Stimulated activated CD8-positive, alpha-beta memory T cell treated with anti-CD3 and anti-CD28 coated beads, Interleukin-4, amount 100 ng/mL, for 1 hour (primary cell): ENCODE results near the gene CMPK1.

ENCODE experiments used
- DNase-seq, 2 donors: peaks; one replicate each; pipeline ENCODE4 v3.0.0-alpha.2; 2020; ENCODE audit warnings: low read depth in 2 of 2, low spot score in 1 of 2

Gene CMPK1

GRCh38 chr1:47393141-47393540 is 59.6 kb downstream of the CMPK1 start:
- DNase-seq: no peak

GRCh38 chr1:47395433-47395832 is 61.8 kb downstream of the CMPK1 start:
- DNase-seq: no peak

- DNase-seq: no peak
Observed at GRCh38 chr1:47396671-47397196, 63.1 kb downstream of the CMPK1 start.

- DNase-seq: no peak
Observed at GRCh38 chr1:47399138-47399845, 65.7 kb downstream of the CMPK1 start.

- no peak for DNase-seq
Observed at GRCh38 chr1:47399846-47400155, 66.2 kb downstream of the CMPK1 start.

- DNase-seq: no peak
Observed at GRCh38 chr1:47401761-47402160, 68.2 kb downstream of the CMPK1 start.

- DNase-seq: no peak
Observed at GRCh38 chr1:47402591-47402990, 69.0 kb downstream of the CMPK1 start.

GRCh38 chr1:47403321-47403910 is 69.8 kb downstream of the CMPK1 start:
- no peak for DNase-seq

GRCh38 chr1:47405697-47406096 is 72.1 kb downstream of the CMPK1 start:
- DNase-seq: no peak

- DNase-seq: no peak
Observed at GRCh38 chr1:47406966-47407365, 73.4 kb downstream of the CMPK1 start.

GRCh38 chr1:47407481-47407880 is 73.9 kb downstream of the CMPK1 start:
- DNase-seq: no peak

GRCh38 chr1:47409311-47410067 is 75.9 kb downstream of the CMPK1 start:
- no peak for DNase-seq

- DNase-seq: no peak
Observed at GRCh38 chr1:47410068-47410455, 76.5 kb downstream of the CMPK1 start.

GRCh38 chr1:47411436-47411835 is 77.8 kb downstream of the CMPK1 start:
- no peak for DNase-seq

GRCh38 chr1:47412437-47412836 is 78.8 kb downstream of the CMPK1 start:
- DNase-seq: no peak

- no peak for DNase-seq
Observed at GRCh38 chr1:47415728-47416318, 82.2 kb downstream of the CMPK1 start, which contains the start of gene FOXE3. TSS of gene FOXE3 (plus strand) at chr1:47416285. CDS start at chr1:47416316, 31 bp downstream.

- DNase-seq: no peak
Observed at GRCh38 chr1:47416319-47417169, 83.0 kb downstream of the CMPK1 start.

- no peak for DNase-seq
Observed at GRCh38 chr1:47417170-47418044, 83.8 kb downstream of the CMPK1 start.

GRCh38 chr1:47418122-47418521 is 84.5 kb downstream of the CMPK1 start:
- no peak for DNase-seq
